Esophagus muscularis mucosa (tissue), 4 donors: Measurements from ENCODE around the gene BTBD8. TPM values are rescaled to one million over a fixed set of nuclear protein-coding genes. Genes with fewer than 3 reads are reported as not detected.

Source experiments
- DNase-seq: peaks from one replicate; pipeline ENCODE4 v3.0.0-alpha.2; 2017; ENCODE audit errors: extremely low spot score
- H3K27ac ChIP-seq, 4 donors: fragments of 200-600 bp; sonication (generic); replicated peaks in 1 of 4; 1 replicate in 3 of 4; 2 replicates in 1 of 4; pipeline ENCODE4 v1.5.1; 2016 to 2019; ENCODE audit warnings: mild to moderate bottlenecking in 1 of 4
- H3K27me3 ChIP-seq, 4 donors: fragments of 200-600 bp; sonication (generic); one replicate each; pipeline versions ENCODE4 v1.5.1 to v1.6.0; 2016 to 2019
- H3K36me3 ChIP-seq, 4 donors: fragments of 200-600 bp; sonication (generic); one replicate each; pipeline ENCODE4 v1.5.1; 2016 to 2019
- H3K4me1 ChIP-seq, 4 donors: fragments of 200-600 bp; sonication (generic); one replicate each; pipeline ENCODE4 v1.5.1; 2016 to 2019
- H3K4me3 ChIP-seq, 4 donors: fragments of 200-600 bp; sonication (generic); 1 replicate in 2 of 4; 2 replicates in 2 of 4; pipeline ENCODE4 v1.5.1; 2016 to 2019; ENCODE audit warnings: mild to moderate bottlenecking in 4 of 4, moderate library complexity in 1 of 4
- H3K9me3 ChIP-seq, 4 donors: fragments of 200-600 bp; sonication (generic); 1 replicate in 3 of 4; 2 replicates in 1 of 4; pipeline ENCODE4 v1.5.1; 2016 to 2019
- EP300 ChIP-seq: sonication (generic); formaldehyde crosslinking; IDR thresholded peaks from one replicate; pipeline ENCODE4 v1.6.1; 2017; ENCODE audit warnings: antibody characterized with exemption
- POLR2A ChIP-seq: fragments of 450-650 bp; IDR thresholded peaks from one replicate; pipeline ENCODE4 v1.6.1; 2017; ENCODE audit warnings: antibody characterized with exemption, moderate library complexity, mild to moderate bottlenecking, low read depth
- POLR2AphosphoS5 ChIP-seq, 2 donors: sonication (generic); formaldehyde crosslinking; IDR thresholded peaks; one replicate each; pipeline ENCODE4 v1.6.1; 2017; ENCODE audit warnings: antibody characterized with exemption in 2 of 2
- WGBS: methylation state at CpG from one replicate; pipeline ENCODE4 v1.1.5; 2018; 5-methylcytosine and 5-hydroxymethylcytosine counted together
- intact Hi-C: fragments of 100-400 bp; cut with DNase I; formaldehyde crosslinking; loops from one replicate; pipeline ENCODE4 v1.15.1; 2023
- total RNA-seq, 4 donors: library from RNA; depleted of rRNA; stranded (reverse); fragments of >200 nt; gene quantifications; one replicate each; pipeline versions ENCODE4 v1.1.0 to v1.2.1, GENCODE V29; 2016
- TF ChIP-seq, protein P1 (sequence below), 3 experiments: fragments of 200-600 bp in 2 of 3; fragments of 450-650 bp in 1 of 3; sonication (generic) in 2 of 3; IDR thresholded peaks; one replicate each; pipeline ENCODE4 v1.5.1; 2017 to 2019; ENCODE audit warnings: antibody characterized with exemption in 3 of 3, mild to moderate bottlenecking in 2 of 3, moderate library complexity in 1 of 3

Gene BTBD8
- total RNA-seq, 4 donors from 2014 or later = 4.3 to 7.8 (median 5.9) TPM

DNA sequence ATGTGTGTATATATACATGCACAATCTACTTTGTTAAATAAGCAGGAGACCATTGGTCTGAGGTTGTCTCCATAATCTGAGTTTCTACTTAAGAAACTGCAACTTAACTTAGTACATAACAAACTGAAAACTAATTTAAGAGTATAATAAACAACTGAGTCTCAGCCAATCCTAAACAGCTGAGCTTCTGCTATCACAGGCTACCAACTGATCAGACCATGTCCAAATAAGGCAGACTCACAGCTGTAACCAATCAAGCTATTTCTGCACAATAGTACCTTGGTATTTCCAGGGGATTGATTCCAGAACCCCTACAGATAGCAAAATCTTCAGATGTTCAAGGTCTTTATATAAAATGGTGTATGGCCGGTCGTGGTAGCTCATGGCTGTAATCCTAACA, 111.6 kb downstream of the BTBD8 start:
- no peak for TF ChIP-seq EP300
- TF ChIP-seq POLR2AphosphoS5 (IDR thresholded peaks at IDR 0.05) = no peak
- no peak for TF ChIP-seq POLR2A
- no peaks in the 10 kb centered on the region for H3K9me3 ChIP-seq
- no peaks in the 10 kb centered on the region for H3K36me3 ChIP-seq
- H3K27ac ChIP-seq = no peak overlapping the region
- intact Hi-C loops = no loop called here
- no peak overlapping the region for H3K4me3 ChIP-seq
- no peak for DNase-seq
- no peaks in the 10 kb centered on the region for H3K27me3 ChIP-seq
- 80% methylated on average over 2 of the region's 2 CpGs for WGBS
- no peaks in the 10 kb centered on the region for H3K4me1 ChIP-seq

DNA sequence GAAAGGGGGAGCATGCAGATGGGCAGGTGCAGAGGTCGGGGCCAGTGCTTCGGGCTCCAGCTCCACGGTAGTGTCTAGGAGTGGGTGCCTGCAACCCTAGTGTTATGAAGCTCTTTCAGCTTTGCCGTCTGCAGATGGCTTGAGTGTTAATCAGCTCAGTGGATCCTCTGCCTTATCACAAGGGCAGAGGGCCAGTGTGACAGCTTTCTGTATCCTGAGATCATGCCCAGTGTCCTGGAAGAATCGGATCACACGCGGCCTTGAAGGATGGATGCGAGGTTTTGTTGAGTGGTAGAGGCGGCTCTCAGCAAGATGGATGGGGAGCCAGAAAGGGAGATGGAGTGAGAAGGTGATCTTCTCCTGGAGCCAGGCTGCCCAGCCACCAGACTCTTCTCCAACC, 112.1 kb downstream of the BTBD8 start:
- intact Hi-C loops = no loop called here
- WGBS = 90% methylated on average over 9 of the region's 9 CpGs

DNA sequence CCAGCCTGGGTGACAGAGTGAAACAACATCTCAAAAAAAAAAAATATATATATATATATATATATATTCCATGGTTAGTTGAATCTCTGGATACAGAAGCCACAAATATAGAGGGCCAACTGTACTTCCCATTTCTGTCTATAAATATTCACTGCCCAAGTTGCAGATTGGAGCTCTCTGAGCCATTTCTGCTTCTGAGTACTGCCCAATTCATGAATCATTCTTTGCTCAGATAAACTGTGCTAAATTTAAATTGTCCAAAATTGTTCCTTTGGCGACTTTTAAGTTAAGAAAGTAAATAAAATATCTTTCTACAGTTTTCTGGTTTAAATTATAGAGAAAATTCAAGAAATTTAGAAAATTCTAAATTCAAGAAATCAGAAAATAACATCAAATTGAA, 114.4 kb downstream of the BTBD8 start:
- Histone ChIP-seq H3K4me3 (no peak overlapping the region), H3K9me3 (no peaks in the 10 kb centered on the region), H3K27me3 (no peaks in the 10 kb centered on the region), H3K4me1 (no peaks in the 10 kb centered on the region), H3K36me3 (no peaks in the 10 kb centered on the region), H3K27ac (no peak overlapping the region)
- 84% methylated on average over 1 of the region's 1 CpG for WGBS
- no peak for DNase-seq
- TF ChIP-seq EP300 (no peak), POLR2A (no peak), POLR2AphosphoS5 (IDR thresholded peaks at IDR 0.05) (no peak)
- intact Hi-C loops = no loop called here

More for the DNA sequence above, 112.1 kb downstream of the BTBD8 start:
- Histone ChIP-seq H3K4me3 (no peak overlapping the region), H3K27me3 (no peaks in the 10 kb centered on the region), H3K27ac (no peak overlapping the region), H3K9me3 (no peaks in the 10 kb centered on the region), H3K36me3 (no peaks in the 10 kb centered on the region), H3K4me1 (no peaks in the 10 kb centered on the region)
- no peak for DNase-seq
- TF ChIP-seq EP300 (no peak), POLR2A (no peak), POLR2AphosphoS5 (IDR thresholded peaks at IDR 0.05) (no peak)
- TF ChIP-seq, protein P1, sequence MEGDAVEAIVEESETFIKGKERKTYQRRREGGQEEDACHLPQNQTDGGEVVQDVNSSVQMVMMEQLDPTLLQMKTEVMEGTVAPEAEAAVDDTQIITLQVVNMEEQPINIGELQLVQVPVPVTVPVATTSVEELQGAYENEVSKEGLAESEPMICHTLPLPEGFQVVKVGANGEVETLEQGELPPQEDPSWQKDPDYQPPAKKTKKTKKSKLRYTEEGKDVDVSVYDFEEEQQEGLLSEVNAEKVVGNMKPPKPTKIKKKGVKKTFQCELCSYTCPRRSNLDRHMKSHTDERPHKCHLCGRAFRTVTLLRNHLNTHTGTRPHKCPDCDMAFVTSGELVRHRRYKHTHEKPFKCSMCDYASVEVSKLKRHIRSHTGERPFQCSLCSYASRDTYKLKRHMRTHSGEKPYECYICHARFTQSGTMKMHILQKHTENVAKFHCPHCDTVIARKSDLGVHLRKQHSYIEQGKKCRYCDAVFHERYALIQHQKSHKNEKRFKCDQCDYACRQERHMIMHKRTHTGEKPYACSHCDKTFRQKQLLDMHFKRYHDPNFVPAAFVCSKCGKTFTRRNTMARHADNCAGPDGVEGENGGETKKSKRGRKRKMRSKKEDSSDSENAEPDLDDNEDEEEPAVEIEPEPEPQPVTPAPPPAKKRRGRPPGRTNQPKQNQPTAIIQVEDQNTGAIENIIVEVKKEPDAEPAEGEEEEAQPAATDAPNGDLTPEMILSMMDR (IDR thresholded peaks at IDR 0.05) = no peak

DNA sequence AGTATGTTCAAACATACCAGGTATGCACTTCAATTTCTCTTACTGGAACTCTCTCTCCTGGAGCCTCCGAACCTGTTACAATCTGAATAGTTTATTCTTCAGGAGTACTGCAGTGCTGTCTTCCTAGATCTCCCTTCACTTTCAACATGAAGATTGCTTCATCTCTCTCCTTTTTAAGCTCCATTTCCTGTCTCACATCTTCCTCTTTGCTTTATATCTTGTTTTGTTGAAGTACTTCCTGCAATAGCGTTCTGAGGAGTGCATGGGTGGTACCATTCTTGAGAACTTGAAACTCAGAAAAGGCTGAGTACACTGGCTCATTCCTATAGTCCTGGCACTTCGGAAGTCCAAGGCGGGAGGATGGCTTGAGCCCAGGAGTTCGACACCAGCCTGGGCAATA, 121.8 kb downstream of the BTBD8 start:
- H3K36me3 ChIP-seq = no peaks in the 10 kb centered on the region
- 84% methylated on average over 5 of the region's 5 CpGs for WGBS
- DNase-seq = no peak
- no peaks in the 10 kb centered on the region for H3K27me3 ChIP-seq
- TF ChIP-seq, protein P1 (IDR thresholded peaks at IDR 0.05) = no peak
- TF ChIP-seq POLR2A = no peak
- no peak for TF ChIP-seq EP300
- TF ChIP-seq POLR2AphosphoS5 (IDR thresholded peaks at IDR 0.05) = no peak
- no peak overlapping the region for H3K27ac ChIP-seq
- peaks cover 0 to 10% (median 3%) of the 10 kb centered on the region in 4 donors for H3K9me3 ChIP-seq
- no peak overlapping the region for H3K4me3 ChIP-seq
- intact Hi-C loops = no loop called here
- H3K4me1 ChIP-seq = no peaks in the 10 kb centered on the region

DNA sequence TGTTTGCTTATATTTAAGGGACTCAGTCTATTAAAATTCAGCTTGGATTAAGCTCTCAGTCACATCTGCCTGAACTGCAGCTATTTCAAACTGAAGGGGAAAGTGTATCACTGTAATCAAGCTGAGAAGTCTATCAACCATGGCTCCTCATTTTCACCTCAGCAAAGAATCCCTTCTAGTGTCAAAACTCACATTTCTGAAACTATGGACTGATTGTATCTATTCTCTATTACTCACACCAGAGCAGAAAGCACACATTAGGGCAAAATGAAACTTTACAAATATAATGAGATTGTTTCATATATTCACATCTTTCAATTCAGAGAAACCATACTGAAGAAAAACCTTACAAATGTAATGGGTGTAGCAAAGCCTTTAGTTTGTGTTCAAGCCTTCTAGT, 123.0 kb downstream of the BTBD8 start:
- no peaks in the 10 kb centered on the region for H3K36me3 ChIP-seq
- peaks cover 0 to 14% (median 3%) of the 10 kb centered on the region in 4 donors for H3K9me3 ChIP-seq
- H3K27ac ChIP-seq = no peak overlapping the region
- TF ChIP-seq POLR2AphosphoS5 (IDR thresholded peaks at IDR 0.05) = no peak
- no peak for DNase-seq
- no peaks in the 10 kb centered on the region for H3K4me1 ChIP-seq
- intact Hi-C loops = no loop called here
- H3K4me3 ChIP-seq = no peak overlapping the region
- H3K27me3 ChIP-seq = no peaks in the 10 kb centered on the region

DNA sequence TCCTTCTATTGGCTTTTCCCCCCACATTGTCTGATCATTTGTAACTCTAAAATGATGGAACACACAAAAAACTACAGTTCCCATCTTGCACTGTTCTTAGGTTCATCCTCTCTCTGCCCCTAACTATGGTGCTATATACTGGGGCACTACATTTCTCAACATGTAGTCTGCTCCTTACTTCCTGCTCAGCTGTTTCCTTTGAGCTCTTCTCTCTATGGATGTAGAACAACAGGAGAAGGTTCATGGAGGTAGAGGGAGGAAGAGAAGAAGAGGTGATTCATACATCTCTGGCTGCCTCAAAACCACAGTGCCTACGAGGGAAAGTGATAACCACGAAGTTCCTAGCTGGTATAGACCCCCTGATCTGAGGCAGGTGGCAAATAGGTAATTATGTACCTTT, 130.6 kb downstream of the BTBD8 start:
- TF ChIP-seq EP300 = no peak
- TF ChIP-seq, protein P1 (IDR thresholded peaks at IDR 0.05) = no peak
- TF ChIP-seq POLR2AphosphoS5 (IDR thresholded peaks at IDR 0.05) = no peak
- no peak for TF ChIP-seq POLR2A
- intact Hi-C loops = no loop called here

More for the DNA sequence above, 130.6 kb downstream of the BTBD8 start:
- Histone ChIP-seq H3K4me3 (no peak overlapping the region), H3K4me1 (no peaks in the 10 kb centered on the region), H3K36me3 (no peaks in the 10 kb centered on the region), H3K9me3 (peaks cover 0 to 13% (median 3%) of the 10 kb centered on the region in 4 donors), H3K27me3 (no peaks in the 10 kb centered on the region), H3K27ac (no peak overlapping the region)
- DNase-seq = no peak
- 72% methylated on average over 2 of the region's 2 CpGs for WGBS
